ENCODE data around the gene IGIP.

Gene IGIP

GRCh38 chr5:140093179-140093578 is 32.6 kb upstream of the IGIP start:
- TF ChIP-seq CTCF (IDR thresholded peaks at IDR 0.05; ENCODE audit: low read depth, low read length, missing control alignments): no peak
- DNase-seq (ENCODE audit: low read depth): no peak
- no peak overlapping the region for H3K4me3 ChIP-seq (ENCODE audit: low read depth, low read length)

GRCh38 chr5:140093866-140094265 is 31.9 kb upstream of the IGIP start:
- no peak for DNase-seq (ENCODE audit: low read depth)
- no peak for TF ChIP-seq CTCF (IDR thresholded peaks at IDR 0.05; ENCODE audit: low read depth, low read length, missing control alignments)

GRCh38 chr5:140094889-140095288 is 30.8 kb upstream of the IGIP start:
- DNase-seq (ENCODE audit: low read depth): no peak
- no peak overlapping the region for H3K4me3 ChIP-seq (ENCODE audit: low read depth, low read length)
- no peak for TF ChIP-seq CTCF (IDR thresholded peaks at IDR 0.05; ENCODE audit: low read depth, low read length, missing control alignments)

More at GRCh38 chr5:140093866-140094265, 31.9 kb upstream of the IGIP start:
- H3K4me3 ChIP-seq (ENCODE audit: low read depth, low read length): no peak overlapping the region

- no peak for DNase-seq (ENCODE audit: low read depth)
- no peak for TF ChIP-seq CTCF (IDR thresholded peaks at IDR 0.05; ENCODE audit: low read depth, low read length, missing control alignments)
- H3K4me3 ChIP-seq (ENCODE audit: low read depth, low read length): no peak overlapping the region
Observed at GRCh38 chr5:140101179-140101578, 24.6 kb upstream of the IGIP start.

GRCh38 chr5:140103154-140103553 is 22.6 kb upstream of the IGIP start:
- no peak for TF ChIP-seq CTCF (IDR thresholded peaks at IDR 0.05; ENCODE audit: low read depth, low read length, missing control alignments)
- no peak overlapping the region for H3K4me3 ChIP-seq (ENCODE audit: low read depth, low read length)
- DNase-seq (ENCODE audit: low read depth): no peak

GRCh38 chr5:140104100-140104499 is 21.6 kb upstream of the IGIP start:
- DNase-seq (ENCODE audit: low read depth): no peak
- H3K4me3 ChIP-seq (ENCODE audit: low read depth, low read length): no peak overlapping the region
- no peak for TF ChIP-seq CTCF (IDR thresholded peaks at IDR 0.05; ENCODE audit: low read depth, low read length, missing control alignments)

- no peak overlapping the region for H3K4me3 ChIP-seq (ENCODE audit: low read depth, low read length)
- DNase-seq (ENCODE audit: low read depth): no peak
- no peak for TF ChIP-seq CTCF (IDR thresholded peaks at IDR 0.05; ENCODE audit: low read depth, low read length, missing control alignments)
Observed at GRCh38 chr5:140106101-140106500, 19.6 kb upstream of the IGIP start.

Data from GM12864 (cell line).